Activated T-helper 1 cell treated with anti-CD3 and anti-CD28 coated beads, Interleukin-12 subunit alpha, Interleukin-12 subunit beta, Interleukin-2, Interleukin-4 antibody, amounts not matched to agents 30 ng/mL and 10 ng/mL and 1 ng/mL, durations not matched to agents 14 hours and 24 hours and 36 hours (primary cell): ENCODE data around the gene MLLT6. TPM values are rescaled to one million over a fixed set of nuclear protein-coding genes. Genes with fewer than 3 reads are reported as not detected.

ENCODE experiments used
- DNase-seq: peaks from one replicate; pipeline ENCODE4 v3.0.0; 2021; ENCODE audit warnings: low spot score
- H3K27ac Mint-ChIP-seq: one replicate; pipeline ENCODE4 v1.8.0; 2021; ENCODE audit warnings: mild to moderate bottlenecking, mixed read lengths
- H3K27me3 Mint-ChIP-seq: one replicate; pipeline ENCODE4 v1.8.0; 2022; ENCODE audit warnings: mild to moderate bottlenecking, moderate library complexity, mixed read lengths; ENCODE audit not compliant: insufficient read depth
- H3K36me3 Mint-ChIP-seq: one replicate; pipeline ENCODE4 v1.8.0; 2021; ENCODE audit warnings: low read depth, mixed read lengths
- H3K4me1 Mint-ChIP-seq: one replicate; pipeline ENCODE4 v1.8.0; 2021; ENCODE audit warnings: low read depth, mixed read lengths
- H3K4me3 Mint-ChIP-seq: one replicate; pipeline ENCODE4 v1.8.0; 2021; ENCODE audit warnings: mild to moderate bottlenecking, moderate library complexity, mixed read lengths
- H3K9me3 Mint-ChIP-seq: one replicate; pipeline ENCODE4 v1.8.0; 2021; ENCODE audit warnings: mixed read lengths
- intact Hi-C: fragments of 100-400 bp; cut with micrococcal nuclease; formaldehyde crosslinking; loops from one replicate; pipeline ENCODE4 v1.15.1; 2024
- total RNA-seq: library from RNA; stranded (reverse); gene quantifications from 2 replicates; pipeline ENCODE4 v1.2.3, GENCODE V29; 2022

The MLLT6 gene
- total RNA-seq, 1 donor from 2014 or later, result 250 TPM

- H3K36me3 Mint-ChIP-seq, result peaks cover 25% of the 10 kb centered on the region
- DNase-seq, result no peak
- no peaks in the 10 kb centered on the region for H3K4me1 Mint-ChIP-seq
- no peaks in the 10 kb centered on the region for H3K9me3 Mint-ChIP-seq
- no peaks in the 10 kb centered on the region for H3K27me3 Mint-ChIP-seq
- H3K27ac Mint-ChIP-seq, result no peak overlapping the region
- no peak overlapping the region for H3K4me3 Mint-ChIP-seq
- intact Hi-C loops, result no loop called here
Observed at GRCh38 chr17:38777641-38778250, 72.7 kb downstream of the MLLT6 start.

Other genes starting within 250 kb of the MLLT6 start
- gene SRCIN1, start 99.3 kb upstream of the MLLT6 start, total RNA-seq, result 0.22 and 0.44 TPM in 2 replicates
- gene EPOP, start 30.3 kb upstream of the MLLT6 start, total RNA-seq, result 56.5 and 58.8 TPM in 2 replicates
- gene CISD3, start 25.1 kb downstream of the MLLT6 start, total RNA-seq, result 39.2 and 41.4 TPM in 2 replicates
- gene PCGF2, start 43.1 kb downstream of the MLLT6 start, total RNA-seq, result 3.7 and 4.6 TPM in 2 replicates
- gene PSMB3, start 47.5 kb downstream of the MLLT6 start, total RNA-seq, result 349 and 366 TPM in 2 replicates
- gene PIP4K2B, start 94.3 kb downstream of the MLLT6 start, total RNA-seq, result 40.6 and 40.8 TPM in 2 replicates
- 28.6 and 30.4 TPM in 2 replicates for gene CWC25, start 120.0 kb downstream of the MLLT6 start, total RNA-seq
- gene RPL23, start 148.4 kb downstream of the MLLT6 start, total RNA-seq, result 1,847 and 1,871 TPM in 2 replicates
- 133 and 135 TPM in 2 replicates for gene LASP1, start 164.8 kb downstream of the MLLT6 start, total RNA-seq